K562 (cell line): ENCODE measurements around the gene DYNLL1. TPM values are rescaled to one million over a fixed set of nuclear protein-coding genes. Genes with fewer than 3 reads are reported as not detected.

Source experiments
- ATAC-seq: fragments of 200-7000 bp; cut with Tn5 transposase; 3 replicates; pipeline ENCODE4 v1.9.1; 2020; ENCODE audit warnings: moderate library complexity
- BruUV-seq: library from RNA; stranded (reverse); fragments of 400-500 nt; replicated peaks from 2 replicates; lab custom pipeline; 2021; lab: Mats Ljungman, UMichigan
- CTCF ChIA-PET: fragments of 300-600 bp; formaldehyde crosslinking; extraction: SDS; loops from one replicate; lab custom pipeline; 2021; ENCODE audit warnings: low intra/inter-chr PET ratio; lab: Yijun Ruan, JAX
- POLR2A ChIA-PET: fragments of 300-600, 350-650 bp; sonication (Branson Sonifier 250); formaldehyde crosslinking; extraction: SDS; loops from one replicate; lab custom pipeline; 2021; ENCODE audit warnings: antibody characterized with exemption, inconsistent platforms; lab: Yijun Ruan, JAX
- DNase-seq, 4 experiments: peaks; one replicate each; pipeline versions ENCODE4 v3.0.0 to v3.0.0-alpha.2; 2011 to 2018; ENCODE audit warnings: low spot score in 3 of 4, mixed read lengths in 3 of 4; ENCODE audit errors: extremely low read depth in 1 of 4
- FAIRE-seq: peaks from 2 replicates; lab custom pipeline; 2011; peaks lifted over from hg19 to GRCh38; lab: Jason Lieb, UNC
- H2AFZ ChIP-seq: 2 replicates; pipeline ENCODE4 v1.6.0; 2011; ENCODE audit warnings: low read depth, low read length, control low read depth, inconsistent platforms
- H3K27ac ChIP-seq: fragments of 200-600 bp; 3 replicates; pipeline ENCODE4 v1.8.0; 2011; ENCODE audit warnings: low read depth, mild to moderate bottlenecking, control low read depth, inconsistent platforms, low read length, moderate library complexity, mixed read lengths; ENCODE audit errors: extremely low read depth
- H3K27me3 ChIP-seq, 2 experiments: fragments of 300-600 bp in 1 of 2; 2 replicates in 1 of 2; 3 replicates in 1 of 2; pipeline versions ENCODE4 v1.6.0 to v1.8.0; 2011; ENCODE audit warnings: inconsistent platforms in 2 of 2, low read length in 2 of 2, mild to moderate bottlenecking in 1 of 2, mixed read lengths in 1 of 2, moderate library complexity in 1 of 2; ENCODE audit not compliant: control insufficient read depth in 2 of 2, insufficient read depth in 2 of 2
- H3K36me3 ChIP-seq: fragments of 300-600 bp; 3 replicates; pipeline ENCODE4 v1.8.0; 2011; ENCODE audit warnings: mild to moderate bottlenecking, low read length, inconsistent platforms; ENCODE audit not compliant: control insufficient read depth, insufficient read depth
- H3K4me1 ChIP-seq, 2 experiments: fragments of 200-600 bp in 1 of 2; replicated peaks in 1 of 2; 2 replicates in 1 of 2; 3 replicates in 1 of 2; pipeline versions ENCODE4 v1.5.1 to v1.8.0; 2011; ENCODE audit warnings: inconsistent platforms in 2 of 2, low read length in 2 of 2, mild to moderate bottlenecking in 1 of 2, mixed read lengths in 1 of 2, moderate library complexity in 1 of 2; ENCODE audit not compliant: control insufficient read depth in 2 of 2, insufficient read depth in 2 of 2
- H3K4me2 ChIP-seq: 2 replicates; pipeline ENCODE4 v1.6.1; 2011; ENCODE audit warnings: low read length, control low read depth, inconsistent platforms, mixed read lengths; ENCODE audit not compliant: insufficient read depth
- H3K4me3 ChIP-seq: fragments of 200-600 bp; sonication (generic), shearing (Covaris generic); 2 replicates; pipeline ENCODE4 v1.5.1; 2016; ENCODE audit warnings: control low read depth, inconsistent platforms
- H3K79me2 ChIP-seq: fragments of 200-600 bp; 3 replicates; pipeline ENCODE4 v1.8.0; 2011; ENCODE audit warnings: low read length, inconsistent platforms; ENCODE audit not compliant: control insufficient read depth, insufficient read depth
- H3K9ac ChIP-seq, 2 experiments: 2 replicates each; pipeline versions ENCODE4 v1.6.0 to v1.6.1; 2011; ENCODE audit warnings: low read depth in 2 of 2, low read length in 2 of 2, control low read depth in 1 of 2, inconsistent platforms in 1 of 2, mild to moderate bottlenecking in 1 of 2, mixed read lengths in 1 of 2; ENCODE audit not compliant: insufficient read depth in 1 of 2
- H3K9me1 ChIP-seq: one replicate; pipeline ENCODE4 v1.6.0; 2011; ENCODE audit warnings: inconsistent platforms, mild to moderate bottlenecking, low read length, moderate library complexity; ENCODE audit not compliant: control insufficient read depth, insufficient read depth
- H3K9me3 ChIP-seq: replicated peaks from 2 replicates; pipeline ENCODE4 v1.5.1; 2011; ENCODE audit warnings: low read depth, low read length, inconsistent platforms; ENCODE audit not compliant: control insufficient read depth, insufficient read depth
- H4K20me1 ChIP-seq: replicated peaks from 2 replicates; pipeline ENCODE4 v1.6.1; 2011; ENCODE audit warnings: low read length, inconsistent platforms, mixed read lengths; ENCODE audit not compliant: control insufficient read depth, insufficient read depth
- BCOR ChIP-seq: fragments of 450-650 bp; IDR thresholded peaks from 2 replicates; pipeline ENCODE4 v1.6.1; 2016
- KDM1A ChIP-seq, 2 experiments: fragments of 450-650 bp; IDR thresholded peaks; 2 replicates each; pipeline ENCODE4 v1.6.1; 2016; ENCODE audit warnings: mild to moderate bottlenecking in 2 of 2
- NR2C2 ChIP-seq, 2 experiments: fragments of 200-800 bp in 1 of 2; sonication (Bioruptor generic) in 1 of 2; sonication (generic) in 1 of 2; formaldehyde crosslinking in 1 of 2; IDR thresholded peaks; 2 replicates each; pipeline versions ENCODE4 v1.6.1 to v1.8.0; 2016 to 2022; ENCODE audit warnings: mild to moderate bottlenecking in 1 of 2, missing compliant biosample characterization in 1 of 2, missing genetic modification characterization in 1 of 2, missing genetic modification reagents in 1 of 2
- RBM25 ChIP-seq: fragments of 200-400 bp; formaldehyde crosslinking; IDR thresholded peaks from 2 replicates; pipeline ENCODE4 v1.6.1; 2018; ENCODE audit warnings: low read length, low read depth, moderate library complexity; ENCODE audit not compliant: severe bottlenecking
- ZNF696 ChIP-seq: fragments of 250-450 bp; sonication (Bioruptor Pico); conservative IDR thresholded peaks from 2 replicates; pipeline ENCODE4 v1.4.0; 2020; ENCODE audit warnings: mild to moderate bottlenecking, moderate library complexity
- WGBS: fragments of 100-300 bp; shearing (Covaris generic); methylation state at CpG from one replicate; pipeline ENCODE4 v1.1.6; 2016; ENCODE audit warnings: low coverage, mixed read lengths; ENCODE audit not compliant: insufficient coverage; ENCODE audit errors: missing lambda C conversion rate; 5-methylcytosine and 5-hydroxymethylcytosine counted together
- in situ Hi-C: fragments of 300-500 bp; cut with MboI; formaldehyde crosslinking; loops from 4 replicates; pipeline ENCODE4 v1.15.0; 2018; ENCODE audit warnings: inconsistent platforms, mixed read lengths
- intact Hi-C: fragments of 100-400 bp; cut with micrococcal nuclease; formaldehyde crosslinking; loops from 2 replicates; pipeline ENCODE4 v1.14.2; 2022
- polyA plus RNA-seq, 8 experiments: library from polyadenylated mRNA; depleted of rRNA in 4 of 8; stranded (reverse) in 5 of 8; unstranded in 3 of 8; fragments of >200 nt; fragmentation: Nextera tagmentation in 2 of 8; fragmentation: Illumina TruSeq in 1 of 8; extraction: Ambion mirVana in 2 of 8; extraction: Trizol in 1 of 8; gene quantifications; 2 replicates each; pipeline versions ENCODE4 v1.2.1 to v1.2.3, GENCODE V29; 2011 to 2014; ENCODE audit warnings: inconsistent platforms in 1 of 8, missing spikeins in 1 of 8
- total RNA-seq, 7 experiments: library from RNA; depleted of rRNA in 6 of 7; stranded (reverse); fragments of >200 nt in 6 of 7; fragmentation: Illumina TruSeq in 2 of 7; extraction: Trizol in 2 of 7; gene quantifications; 2 replicates each; pipeline versions ENCODE4 v1.2.1 to v1.2.3, GENCODE V29; 2011 to 2021; ENCODE audit warnings: low replicate concordance in 1 of 7

The DYNLL1 gene
- total and polyA plus RNA-seq, 9 of the 15 experiments (the other 6 are each of a cell fraction or from before 2014, with no cell fraction given), result 303 to 1,112 (median 468) TPM

DNA sequence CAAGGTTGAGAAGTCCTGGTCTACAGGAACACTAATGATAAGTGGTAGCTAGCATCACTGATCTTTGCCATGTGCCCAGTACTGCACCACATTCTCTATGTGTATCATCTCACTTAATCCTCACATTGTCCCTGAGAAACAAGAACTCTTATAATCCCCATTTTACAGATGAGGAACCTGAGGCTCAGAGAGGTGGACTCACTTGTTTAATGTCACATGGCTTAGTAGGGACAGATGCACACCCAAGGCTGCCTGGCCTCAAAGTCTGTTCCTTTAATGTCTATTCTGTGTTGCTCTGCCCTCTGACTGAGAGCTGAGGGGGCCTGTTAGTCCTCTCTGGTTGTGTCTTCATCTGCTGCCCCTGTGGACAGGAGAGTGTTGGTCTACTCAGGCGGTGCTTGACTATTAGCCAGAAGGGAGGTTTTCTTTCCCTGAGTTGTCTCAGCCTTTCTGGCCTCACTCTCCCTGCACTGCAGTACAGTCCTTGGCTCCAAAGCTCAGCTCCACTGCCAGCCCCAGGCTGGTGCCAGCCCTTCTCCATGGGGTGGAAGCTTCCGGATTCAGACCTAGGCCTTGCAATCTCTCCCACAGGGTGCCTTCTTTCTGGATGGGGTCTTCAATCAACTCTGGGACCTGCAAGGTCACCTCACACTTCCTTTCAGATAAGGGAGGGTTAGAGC, 4.9 kb upstream of the DYNLL1 start:
- POLR2A ChIA-PET, result interaction anchor here (0.7 to 3.6 kb wide), 9 partner anchors 8 to 50 kb away, joined by 3 to 14 read pairs (median 3); partner anchors contain the start of gene COQ5
- no peak for DNase-seq
- H2AFZ ChIP-seq, result no peak overlapping the region
- TF ChIP-seq RBM25 (peak; percentile 86), NR2C2 (CRISPR knock-in tag; IDR thresholded peaks at IDR 0.05) (no peak), NR2C2 (tag; IDR thresholded peaks at IDR 0.05) (no peak), KDM1A (IDR thresholded peaks at IDR 0.05) (peak in 1 of 2 experiments; percentile 51; a peak in 2 of 4 replicates), BCOR (peak; percentile 53; the same call in 1 of the 2 replicates), ZNF696 (CRISPR knock-in tag) (no peak)
- TF ChIP-seq, all 486 proteins: peak for 3
- CTCF ChIA-PET, result no interaction called here
- Histone ChIP-seq H3K9ac (peak overlapping the region in 1 of 2 experiments; percentile 81; a peak in 2 of 4 replicates), H3K9me1 (no peaks in the 10 kb centered on the region), H3K79me2 (peaks cover 21% of the 10 kb centered on the region), H3K4me1 (peaks cover 9 to 28% of the 10 kb centered on the region in 2 experiments; a peak in 4 of 5 replicates), H3K27ac (no peak overlapping the region), H4K20me1 (no peaks in the 10 kb centered on the region), H3K27me3 (no peaks in the 10 kb centered on the region), H3K36me3 (peaks cover 26% of the 10 kb centered on the region), H3K4me2 (no peak overlapping the region), H3K4me3 (no peak overlapping the region), H3K9me3 (no peaks in the 10 kb centered on the region)
- intact Hi-C loops, result no loop called here
- FAIRE-seq (no peak), ATAC-seq (no peak)
- BruUV-seq, result no TSS peak
- in situ Hi-C loops, result no loop called here
- WGBS, result 93% methylated on average over 2 of the region's 2 CpGs
